Upper lobe of left lung (tissue), 4 donors: ENCODE measurements around the gene HMGN1.

Experiments used
- POLR2A ChIP-seq, 4 donors: fragments of 450-650 bp; IDR thresholded peaks; one replicate each; pipeline ENCODE4 v1.5.1; 2016 to 2017; ENCODE audit warnings: antibody characterized with exemption in 4 of 4, mild to moderate bottlenecking in 2 of 4
- POLR2AphosphoS5 ChIP-seq, 2 donors: sonication (generic); formaldehyde crosslinking; IDR thresholded peaks; one replicate each; pipeline ENCODE4 v1.5.1; 2017; ENCODE audit warnings: antibody characterized with exemption in 2 of 2

GRCh38 chr21:39387461-39388037, 38.7 kb upstream of the HMGN1 start:
- TF ChIP-seq POLR2AphosphoS5 (IDR thresholded peaks at IDR 0.05) (no peak), POLR2A (IDR thresholded peaks at IDR 0.05) (no peak)
